ENCODE measurements around the gene CHCHD3. TPM values are rescaled to one million over a fixed set of nuclear protein-coding genes. Genes with fewer than 3 reads are reported as not detected.

The CHCHD3 gene
- total and polyA plus RNA-seq, 7 donors: 61.7 to 93.4 (median 63.7) TPM

- WGBS, 2 donors: 97 to 100% methylated on average over 1 of the region's 1 CpG
- Histone ChIP-seq H3K4me1 (no peaks in the 10 kb centered on the region), H3K9me3 (no peaks in the 10 kb centered on the region), H3K27me3 (no peaks in the 10 kb centered on the region), H3K36me3 (no peaks in the 10 kb centered on the region), H3K4me3 (no peak overlapping the region), H3K27ac (no peak overlapping the region)
- intact Hi-C loops (cut with DNase I): no loop called here
- no peak for DNase-seq
- TF ChIP-seq EP300 (IDR thresholded peaks at IDR 0.05) (no peak), POLR2A (IDR thresholded peaks at IDR 0.05) (no peak), CTCF (IDR thresholded peaks at IDR 0.05) (no peak), POLR2AphosphoS5 (IDR thresholded peaks at IDR 0.05) (no peak)
Observed at GRCh38 chr7:132854238-132854637, 227.7 kb downstream of the CHCHD3 start.

- DNase-seq: no peak
- 93 to 95% methylated on average over 7 of the region's 7 CpGs for WGBS, 2 donors
- H3K27me3 ChIP-seq: no peaks in the 10 kb centered on the region
- no peaks in the 10 kb centered on the region for H3K9me3 ChIP-seq
- TF ChIP-seq EP300 (IDR thresholded peaks at IDR 0.05) (no peak), POLR2AphosphoS5 (IDR thresholded peaks at IDR 0.05) (no peak), POLR2A (IDR thresholded peaks at IDR 0.05) (no peak), CTCF (IDR thresholded peaks at IDR 0.05) (no peak)
- no peak overlapping the region for H3K27ac ChIP-seq
- no peaks in the 10 kb centered on the region for H3K36me3 ChIP-seq
- H3K4me3 ChIP-seq: no peak overlapping the region
- H3K4me1 ChIP-seq: no peaks in the 10 kb centered on the region
- intact Hi-C loops (cut with DNase I): no loop called here
Observed at GRCh38 chr7:132847376-132847775, 234.5 kb downstream of the CHCHD3 start.

DNA sequence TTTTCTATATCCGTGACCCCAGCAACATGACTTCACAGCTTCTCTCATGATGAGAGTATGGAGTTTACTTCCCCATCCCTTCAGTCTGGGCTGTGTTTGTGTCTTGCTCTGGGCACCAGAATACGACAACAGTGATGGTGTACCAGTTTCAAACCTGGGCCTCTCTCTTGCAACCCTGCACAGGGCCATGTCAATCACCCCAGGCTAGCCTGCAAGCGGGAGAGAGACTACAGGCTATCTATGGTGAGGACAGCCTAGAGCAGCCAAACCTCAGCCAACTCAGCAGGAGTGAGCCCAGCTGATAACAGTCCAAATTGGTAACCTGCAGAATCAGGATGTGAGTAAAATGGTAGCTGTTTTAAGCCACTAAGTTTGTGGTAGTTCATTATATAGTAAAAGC lies 235.8 kb downstream of the CHCHD3 start:
- intact Hi-C loops (cut with DNase I): no loop called here
- Histone ChIP-seq H3K4me1 (no peaks in the 10 kb centered on the region), H3K9me3 (no peaks in the 10 kb centered on the region), H3K36me3 (no peaks in the 10 kb centered on the region), H3K27ac (no peak overlapping the region), H3K4me3 (no peak overlapping the region), H3K27me3 (no peaks in the 10 kb centered on the region)
- TF ChIP-seq POLR2AphosphoS5 (IDR thresholded peaks at IDR 0.05): no peak
- TF ChIP-seq POLR2A (IDR thresholded peaks at IDR 0.05): no peak
- no peak for TF ChIP-seq CTCF (IDR thresholded peaks at IDR 0.05)
- no peak for TF ChIP-seq EP300 (IDR thresholded peaks at IDR 0.05)
- DNase-seq: no peak
- WGBS, 2 donors: 93 to 98% methylated on average over 3 of the region's 3 CpGs

- no peaks in the 10 kb centered on the region for H3K9me3 ChIP-seq
- H3K4me3 ChIP-seq: no peak overlapping the region
- TF ChIP-seq POLR2AphosphoS5 (IDR thresholded peaks at IDR 0.05): no peak
- TF ChIP-seq EP300 (IDR thresholded peaks at IDR 0.05): no peak
- no peak for TF ChIP-seq POLR2A (IDR thresholded peaks at IDR 0.05)
- TF ChIP-seq CTCF (IDR thresholded peaks at IDR 0.05): no peak
- no peaks in the 10 kb centered on the region for H3K27me3 ChIP-seq
- intact Hi-C loops (cut with DNase I): no loop called here
- no peak for DNase-seq
- 95 to 97% methylated on average over 4 of the region's 4 CpGs for WGBS, 2 donors
- H3K4me1 ChIP-seq: no peaks in the 10 kb centered on the region
- H3K36me3 ChIP-seq: no peaks in the 10 kb centered on the region
- H3K27ac ChIP-seq: no peak overlapping the region
Observed at GRCh38 chr7:132842478-132842877, 239.4 kb downstream of the CHCHD3 start.

DNA sequence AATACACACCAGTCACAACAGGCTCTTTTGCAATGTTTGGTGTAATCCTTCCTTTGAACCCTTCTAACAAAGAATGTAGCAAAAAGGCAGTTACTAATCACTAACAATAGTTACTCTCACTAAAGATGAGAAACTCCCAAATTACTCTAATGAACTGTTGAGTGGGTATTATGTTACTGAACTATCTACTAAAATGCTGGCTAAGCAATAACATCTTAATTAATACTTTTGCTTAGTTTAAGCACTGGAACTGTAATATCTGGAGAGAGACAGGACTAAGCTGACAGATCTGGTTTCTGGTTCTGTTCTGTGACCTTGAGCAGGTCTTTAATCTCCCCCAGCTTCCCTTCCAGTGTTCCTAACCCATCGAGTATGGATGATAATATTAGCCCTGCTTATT lies 241.7 kb downstream of the CHCHD3 start:
- no peak for DNase-seq
- Histone ChIP-seq H3K36me3 (no peaks in the 10 kb centered on the region), H3K27me3 (no peaks in the 10 kb centered on the region), H3K27ac (no peak overlapping the region), H3K4me3 (no peak overlapping the region), H3K4me1 (no peaks in the 10 kb centered on the region), H3K9me3 (no peaks in the 10 kb centered on the region)
- 82 to 84% methylated on average over 1 of the region's 1 CpG for whole genome bisulfite sequencing, 2 donors
- TF ChIP-seq CTCF (IDR thresholded peaks at IDR 0.05): no peak
- TF ChIP-seq EP300 (IDR thresholded peaks at IDR 0.05): no peak
- no peak for TF ChIP-seq POLR2A (IDR thresholded peaks at IDR 0.05)
- TF ChIP-seq POLR2AphosphoS5 (IDR thresholded peaks at IDR 0.05): no peak
- intact Hi-C loops (cut with DNase I): no loop called here
